HG03060 (cell line): ENCODE data around the gene RIPPLY3.
"Not testable (repeated sequence)": the region's sequence is repeated elsewhere in the genome, so short reads cannot be mapped to it uniquely, and the experiment has no call there.

Experiments used
- ATAC-seq: cut with Tn5 transposase; IDR thresholded peaks from one replicate; pipeline ENCODE4 v1.9.1; 2021; ENCODE audit warnings: low read depth, moderate number of reproducible peaks; ENCODE audit not compliant: unreplicated experiment

The RIPPLY3 gene

GRCh38 chr21:37005548-37006485, 685 bp upstream of the RIPPLY3 start:
- ATAC-seq: no peak

DNA sequence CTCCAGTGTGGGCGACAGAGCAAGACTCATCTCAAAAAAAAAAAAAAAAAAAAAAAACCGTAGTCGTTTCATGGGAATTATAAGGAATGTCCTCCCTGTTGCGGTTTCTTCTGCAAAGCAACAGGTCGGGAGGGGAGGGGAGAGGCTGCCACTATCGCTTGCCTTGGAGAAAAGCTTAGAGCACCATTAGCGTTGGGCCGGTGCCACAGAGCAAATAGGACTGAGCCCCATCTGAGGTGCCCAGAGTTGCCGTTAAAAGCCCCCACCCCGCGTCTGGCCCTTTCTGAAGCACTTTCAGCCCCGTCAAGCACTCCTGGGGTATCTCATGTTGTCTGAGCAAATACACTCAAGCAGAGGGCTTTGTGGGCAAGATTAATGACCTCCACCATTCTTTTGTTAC, 2.2 kb downstream of the RIPPLY3 start:
- no peak for ATAC-seq

DNA sequence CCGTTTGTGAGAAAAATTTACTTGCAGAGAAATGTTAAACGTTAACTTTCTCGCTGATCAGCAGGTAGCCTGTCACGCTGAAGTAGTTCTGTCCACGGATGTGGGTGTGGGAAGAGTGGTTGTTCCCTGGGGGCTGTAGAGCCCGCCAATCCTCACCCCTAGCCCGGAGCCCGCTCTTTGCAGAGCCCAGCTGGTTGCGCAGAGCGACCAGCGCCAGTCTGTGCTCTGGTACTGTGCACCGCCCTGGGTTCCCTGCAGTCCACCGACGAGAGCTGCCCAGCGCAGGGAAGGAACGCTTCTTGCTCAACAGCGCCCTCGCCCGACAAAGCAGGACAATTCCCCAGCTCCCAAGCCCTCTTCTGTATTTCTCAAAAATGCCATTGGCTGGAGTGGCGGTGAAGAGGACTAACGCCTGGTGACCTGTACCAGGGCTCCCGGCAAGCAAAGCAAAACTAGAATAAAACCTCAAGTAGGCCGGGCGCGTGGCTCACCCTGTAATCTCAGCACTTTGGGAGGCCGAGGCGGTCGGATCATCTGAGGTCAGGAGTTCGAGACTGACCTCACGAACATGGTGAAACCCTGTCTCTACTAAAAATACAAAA, 3.3 kb downstream of the RIPPLY3 start:
- ATAC-seq: peak; percentile 79

GRCh38 chr21:37017951-37018679, 11.6 kb downstream of the RIPPLY3 start:
- no peak for ATAC-seq

GRCh38 chr21:37026499-37026898, 20.0 kb downstream of the RIPPLY3 start:
- ATAC-seq: no peak

GRCh38 chr21:37028570-37028969, 22.1 kb downstream of the RIPPLY3 start:
- no peak for ATAC-seq

DNA sequence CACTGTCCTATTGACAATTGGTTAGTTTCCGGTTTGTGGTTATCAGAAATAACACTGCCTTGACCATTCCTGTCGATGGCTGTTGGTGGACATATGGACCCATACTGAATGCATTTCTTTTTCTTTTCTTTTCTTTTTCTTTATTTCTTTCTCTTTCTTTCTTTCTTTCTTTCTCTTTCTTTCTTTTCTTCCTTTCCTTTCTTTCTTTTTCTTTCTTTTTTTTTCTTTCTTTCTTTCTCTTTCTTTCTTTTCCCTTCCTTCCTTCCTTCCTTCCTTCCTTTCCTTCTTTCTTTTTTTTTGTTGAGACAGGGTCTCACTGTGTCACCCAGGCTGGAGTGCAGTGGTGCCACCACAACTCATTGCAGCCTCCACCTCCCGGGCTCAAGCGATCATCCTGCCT, 24.4 kb downstream of the RIPPLY3 start:
- ATAC-seq: no peak

- no peak for ATAC-seq
These were observed 25.8 kb downstream of the RIPPLY3 start for GRCh38 chr21:37032293-37032692.

DNA sequence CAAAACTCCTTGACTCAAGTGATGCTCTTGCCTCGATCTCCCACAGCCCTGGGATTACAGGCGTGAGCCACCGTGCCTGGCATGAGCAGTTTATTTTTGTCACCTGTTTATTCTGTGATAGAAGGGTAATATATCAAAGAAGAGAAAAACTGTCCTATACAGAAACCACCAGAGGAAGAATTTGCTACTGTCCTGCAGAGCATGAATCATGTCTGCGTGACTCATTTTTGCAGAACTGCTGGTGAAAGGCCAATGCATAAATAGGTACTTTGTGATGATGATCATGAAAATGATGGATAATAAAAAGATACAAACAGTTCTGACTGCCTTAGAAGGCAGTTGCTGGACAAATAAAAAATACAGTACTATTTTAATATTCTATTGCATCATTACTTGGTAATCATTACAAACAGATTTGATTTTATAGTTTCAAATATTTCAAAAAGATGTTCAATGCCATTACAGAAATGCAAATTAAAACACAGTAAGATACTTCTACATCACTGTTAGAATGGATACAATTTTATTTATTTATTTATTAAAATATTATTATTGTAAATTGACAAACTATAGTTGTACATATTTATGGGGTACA, 26.5 kb downstream of the RIPPLY3 start:
- no peak for ATAC-seq

- ATAC-seq: not testable (repeated sequence)
These were observed 27.9 kb downstream of the RIPPLY3 start for GRCh38 chr21:37034394-37034793.

GRCh38 chr21:37036177-37036576, 29.7 kb downstream of the RIPPLY3 start:
- ATAC-seq: no peak

DNA sequence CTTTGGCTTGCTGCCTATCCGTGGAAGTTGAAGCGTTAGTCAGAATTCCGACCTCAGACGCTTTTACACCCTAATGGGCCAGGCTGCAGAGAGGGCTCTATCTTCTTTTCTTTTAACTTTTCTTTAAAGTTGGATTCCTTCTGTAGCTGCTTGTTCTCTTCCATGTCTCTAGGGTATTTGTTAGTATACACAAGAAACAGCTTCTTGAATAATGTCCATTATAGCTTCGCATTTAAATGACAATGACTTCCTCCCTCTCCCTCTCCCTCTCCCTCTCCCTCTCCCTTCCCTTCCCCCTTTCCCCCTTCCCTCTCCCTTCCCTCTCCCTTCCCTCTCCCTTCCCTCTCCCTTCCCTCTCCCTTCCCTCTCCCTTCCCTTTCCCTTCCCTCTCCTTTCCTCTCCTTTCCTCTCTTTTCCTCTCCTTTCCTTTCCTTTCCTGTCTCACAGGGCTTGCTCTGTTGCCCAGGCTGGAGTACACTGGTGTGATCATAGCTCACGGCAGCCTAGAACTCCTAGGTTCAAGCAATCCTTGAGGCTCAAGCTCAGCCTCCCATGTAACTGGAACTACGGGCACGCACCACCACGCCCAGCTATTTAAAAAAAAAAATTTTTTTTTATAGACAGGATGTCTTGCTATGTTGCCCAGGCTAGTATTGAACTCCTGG, 33.0 kb downstream of the RIPPLY3 start:
- no peak for ATAC-seq

- ATAC-seq: no peak
These were observed 33.7 kb downstream of the RIPPLY3 start for GRCh38 chr21:37040212-37040611.

GRCh38 chr21:37041706-37042271, 35.3 kb downstream of the RIPPLY3 start:
- ATAC-seq: no peak

GRCh38 chr21:37043818-37044217, 37.3 kb downstream of the RIPPLY3 start:
- no peak for ATAC-seq

- no peak for ATAC-seq
These were observed 38.1 kb downstream of the RIPPLY3 start for GRCh38 chr21:37044643-37045042.

DNA sequence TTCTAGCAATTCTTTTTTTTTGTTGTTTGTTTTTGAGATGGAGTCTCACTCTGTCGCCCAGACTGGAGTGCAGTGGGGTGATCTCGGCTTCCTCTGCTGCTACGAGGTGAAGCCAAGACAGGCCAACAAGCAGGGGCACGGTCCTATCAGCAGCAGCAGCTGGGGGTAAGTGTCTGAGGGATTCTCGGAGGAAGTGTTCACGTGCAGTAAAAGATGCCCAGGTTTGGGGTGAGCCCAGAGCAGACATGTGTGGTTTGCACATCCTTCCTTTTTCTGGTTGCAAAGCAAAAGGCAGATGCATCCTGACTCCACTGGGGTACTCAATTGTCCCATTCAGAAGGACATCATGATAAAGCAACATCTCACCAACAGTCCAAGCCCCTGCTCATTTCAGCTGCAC, 38.6 kb downstream of the RIPPLY3 start:
- ATAC-seq: no peak

- ATAC-seq: no peak
These were observed 39.1 kb downstream of the RIPPLY3 start for GRCh38 chr21:37045556-37045955.

DNA sequence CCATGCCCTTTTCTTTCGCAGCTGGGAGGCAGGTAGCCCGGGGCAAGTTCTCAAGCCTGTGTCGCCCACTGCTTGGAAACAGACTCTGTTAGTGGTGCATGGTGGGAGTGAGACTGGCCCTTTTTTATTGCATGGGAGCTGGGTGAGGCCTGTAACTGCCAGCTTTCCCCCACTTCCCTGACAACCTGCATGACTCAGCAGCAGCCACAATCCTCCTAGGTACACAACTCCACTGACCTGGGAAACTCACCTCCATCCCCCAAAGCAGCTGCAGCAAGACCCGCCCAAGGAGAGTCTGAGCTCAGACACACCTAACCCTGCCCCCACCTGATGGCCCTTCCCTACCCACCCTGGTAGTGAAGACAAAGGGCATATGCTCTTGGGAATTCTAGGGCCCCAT, 40.6 kb downstream of the RIPPLY3 start:
- ATAC-seq: no peak

DNA sequence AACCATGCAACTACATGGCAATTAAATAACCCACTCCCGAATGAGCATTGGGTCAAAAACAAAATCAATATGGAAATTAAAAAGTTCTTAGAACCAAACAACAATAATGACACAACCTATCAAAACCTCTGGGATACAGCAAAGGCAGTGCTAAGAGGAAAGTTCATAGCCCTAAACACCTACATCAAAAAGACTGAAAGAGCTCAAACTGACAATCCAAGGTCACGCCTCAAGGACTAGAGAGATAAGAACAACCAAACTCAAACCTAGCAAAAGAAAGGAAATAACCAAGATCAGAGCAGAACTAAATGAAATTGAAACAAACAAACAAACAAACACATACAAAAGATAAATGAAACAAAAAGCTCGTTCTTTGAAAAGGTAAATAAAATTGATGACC, 43.2 kb downstream of the RIPPLY3 start:
- ATAC-seq: not testable (repeated sequence)
